GM19468 (cell line): ENCODE measurements around the gene TPK1.

ENCODE experiments used
- ATAC-seq: cut with Tn5 transposase; IDR thresholded peaks from one replicate; pipeline ENCODE4 v1.9.1; 2021; ENCODE audit warnings: mild to moderate bottlenecking, moderate library complexity, moderate number of reproducible peaks; ENCODE audit not compliant: unreplicated experiment; ENCODE audit errors: extremely low read depth

TPK1 gene

DNA sequence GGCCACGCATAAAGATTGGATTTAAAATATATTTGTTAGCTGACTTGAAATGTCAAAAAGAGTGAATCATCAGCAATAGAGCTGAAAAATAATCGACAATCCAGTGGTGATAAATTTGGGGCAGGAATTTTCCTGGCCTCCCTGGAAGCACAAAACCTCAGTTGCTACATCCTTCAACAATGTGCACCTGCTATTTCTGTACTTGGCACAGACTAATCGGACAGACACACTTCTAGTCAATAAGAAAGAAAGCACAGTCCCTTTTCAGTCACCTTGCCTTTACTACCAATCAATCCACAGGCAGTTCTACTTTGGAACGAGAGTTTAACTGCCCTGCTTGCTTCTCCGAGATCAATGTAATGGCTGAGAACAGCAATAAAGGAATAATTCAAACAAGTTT lies 335.6 kb downstream of the TPK1 start:
- ATAC-seq = no peak

DNA sequence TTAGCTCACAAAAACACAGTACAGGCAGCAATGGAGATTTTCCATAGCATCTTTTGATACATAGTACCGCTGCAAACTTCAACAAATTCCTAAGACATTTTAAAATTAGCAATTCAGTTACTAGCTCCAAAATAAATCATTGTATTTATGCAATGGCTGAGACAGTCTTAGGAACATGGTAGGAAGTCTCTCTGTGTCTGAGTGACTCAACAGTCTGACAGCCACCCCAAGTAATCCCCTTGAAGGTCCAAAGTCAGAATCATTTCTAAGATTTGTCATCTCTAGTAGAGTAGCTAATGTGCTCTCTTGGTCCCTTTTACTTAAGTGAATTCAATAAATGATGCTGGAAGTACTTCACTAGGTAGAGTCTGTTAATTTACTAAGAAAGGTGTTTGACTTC lies 338.6 kb downstream of the TPK1 start:
- no peak for ATAC-seq

DNA sequence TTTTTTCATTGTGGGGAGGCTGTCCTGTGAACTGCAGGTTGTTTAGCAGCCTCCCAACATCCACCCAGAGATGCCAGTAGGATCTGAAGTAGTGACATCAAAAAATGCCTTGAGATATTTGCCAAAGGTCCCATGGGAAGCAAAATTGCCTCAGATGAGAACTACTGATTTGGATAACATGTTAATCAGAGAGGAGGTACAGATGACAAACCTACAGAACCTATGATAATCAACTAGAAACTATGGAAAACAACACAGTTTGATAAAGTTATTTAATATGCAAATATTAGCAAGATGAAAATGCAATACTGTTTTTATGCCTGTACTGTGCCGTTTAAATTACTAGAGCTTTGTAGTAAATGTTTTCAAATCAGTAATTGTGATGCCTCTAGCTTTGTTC lies 341.5 kb downstream of the TPK1 start:
- ATAC-seq = no peak

DNA sequence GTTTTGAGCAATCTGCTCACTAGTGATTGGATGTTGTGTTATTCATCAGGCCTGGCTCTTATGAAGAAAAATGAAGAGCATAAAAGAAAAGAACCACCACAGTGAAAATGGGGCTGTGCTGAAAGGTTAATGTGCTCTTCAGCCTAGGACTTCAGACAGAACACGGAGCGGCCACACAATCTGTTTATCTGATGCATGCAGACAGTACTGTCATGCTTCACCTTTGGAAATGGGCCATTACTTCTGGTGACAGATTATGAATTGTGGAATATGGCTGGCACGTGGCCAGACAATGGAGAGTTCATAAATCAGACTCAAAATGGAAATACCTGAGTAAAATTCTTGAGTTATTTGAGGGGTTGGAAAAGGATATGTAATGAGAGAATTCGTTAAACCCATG lies 346.3 kb downstream of the TPK1 start:
- ATAC-seq = no peak

DNA sequence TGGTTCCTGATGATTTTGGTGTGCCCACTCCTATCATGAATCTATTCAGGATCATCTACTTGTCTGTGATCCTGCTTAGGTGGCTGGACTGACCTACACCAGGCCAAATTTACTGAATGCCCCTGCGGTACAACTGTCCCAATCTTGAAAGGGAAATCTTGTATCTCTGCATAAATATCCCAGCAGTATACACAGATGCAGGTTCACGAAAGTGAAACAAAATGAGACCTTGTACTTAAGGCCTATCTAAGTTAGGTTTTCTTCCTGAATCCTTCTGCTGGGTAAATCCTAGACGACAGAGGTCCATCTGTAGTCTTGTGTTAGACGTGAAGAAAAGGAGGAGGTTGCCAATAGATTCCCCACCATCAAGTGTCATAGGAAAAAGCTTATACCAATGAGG lies 346.9 kb downstream of the TPK1 start:
- no peak for ATAC-seq

DNA sequence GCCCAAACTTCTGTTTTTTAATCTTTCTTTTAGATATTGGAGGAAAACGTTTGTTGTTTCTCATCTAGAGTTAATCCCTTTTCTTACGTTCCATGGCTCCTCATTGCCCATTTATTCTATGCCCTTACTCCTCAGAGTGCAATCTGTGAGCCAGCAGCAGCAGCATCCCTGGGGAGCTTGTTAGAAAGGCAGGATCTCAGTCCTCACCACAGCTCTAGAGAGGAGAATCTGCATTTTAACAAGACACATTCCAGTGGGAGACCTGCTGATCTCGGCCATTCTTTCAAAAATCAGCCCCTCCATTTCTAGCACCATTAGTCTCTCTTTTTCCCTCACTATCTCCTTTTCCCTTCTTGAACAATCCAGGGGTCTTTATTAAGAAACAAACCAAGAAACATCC lies 348.0 kb downstream of the TPK1 start:
- ATAC-seq = no peak

DNA sequence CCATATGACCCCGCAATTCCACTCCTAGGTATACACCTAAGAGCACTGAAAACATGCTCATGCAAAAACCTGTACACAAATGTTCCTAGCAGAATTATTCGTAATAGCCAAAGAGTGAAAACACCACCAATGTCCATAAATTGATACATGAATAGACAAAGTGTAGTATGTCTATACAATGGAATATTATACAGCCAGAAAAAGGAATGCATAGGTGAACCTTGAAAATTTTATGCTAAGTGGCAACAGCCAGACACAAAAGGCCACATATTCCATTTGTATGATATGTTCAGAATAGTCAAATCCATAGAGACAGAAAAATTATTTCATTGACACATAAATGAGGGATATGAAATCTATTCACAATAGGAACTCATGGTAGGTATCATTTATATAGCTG lies 351.4 kb downstream of the TPK1 start:
- no peak for ATAC-seq

DNA sequence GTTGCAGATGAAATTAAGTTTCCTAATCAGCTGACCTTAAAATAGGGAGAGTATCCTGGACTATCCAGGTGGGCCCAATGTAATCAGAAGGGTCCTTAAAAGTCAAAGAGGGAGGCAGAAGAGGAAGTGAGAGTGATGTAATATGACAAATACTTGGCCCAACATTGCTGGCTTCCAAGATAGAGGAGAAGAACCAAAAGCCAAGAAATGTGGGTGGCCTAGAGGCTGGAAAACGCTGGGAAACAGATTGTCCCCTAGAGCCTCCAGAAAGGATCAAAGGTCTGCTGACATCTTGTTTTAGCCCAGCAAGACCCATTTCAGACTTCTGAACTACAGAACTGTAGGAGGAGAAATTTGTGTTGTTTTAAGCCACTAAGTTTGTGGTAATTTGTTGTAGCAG lies 352.7 kb downstream of the TPK1 start:
- no peak for ATAC-seq

DNA sequence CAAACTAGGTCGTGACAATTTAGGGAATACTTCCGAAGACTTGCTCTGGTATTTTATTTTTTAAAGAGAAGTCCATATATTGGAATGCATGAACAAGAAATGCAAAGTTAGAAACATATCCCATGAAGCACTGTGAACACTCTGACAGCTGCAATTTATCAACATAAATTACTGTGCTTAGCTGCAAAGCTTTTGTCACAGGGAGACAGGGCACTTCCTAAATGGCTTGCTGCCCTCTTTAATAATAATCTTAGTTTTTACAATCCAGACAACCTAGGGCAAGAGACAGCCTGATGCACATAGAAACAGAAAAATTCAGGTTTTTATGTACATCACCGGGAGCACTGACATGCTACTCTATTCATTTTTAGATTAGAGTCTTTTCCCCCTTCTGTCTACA lies 354.0 kb downstream of the TPK1 start:
- ATAC-seq = no peak

DNA sequence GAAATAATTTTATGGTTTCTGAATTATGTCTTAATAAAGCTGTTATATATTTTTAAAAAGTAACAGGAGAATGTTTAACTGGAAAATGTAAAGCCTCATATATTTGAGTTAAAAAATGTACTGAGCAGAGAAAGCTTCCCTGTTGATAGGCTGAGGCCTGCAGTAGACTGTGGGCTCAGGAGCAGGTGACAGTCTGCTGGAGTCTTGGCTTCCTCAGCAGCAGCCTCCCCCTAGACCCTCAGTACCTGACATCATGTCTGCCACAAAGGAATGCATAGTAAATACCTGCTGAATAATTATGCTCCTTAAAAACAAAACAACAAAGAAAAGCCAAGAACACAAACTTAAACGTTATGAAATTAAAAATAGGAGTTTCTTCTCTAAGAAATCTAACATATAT lies 358.5 kb downstream of the TPK1 start:
- no peak for ATAC-seq

DNA sequence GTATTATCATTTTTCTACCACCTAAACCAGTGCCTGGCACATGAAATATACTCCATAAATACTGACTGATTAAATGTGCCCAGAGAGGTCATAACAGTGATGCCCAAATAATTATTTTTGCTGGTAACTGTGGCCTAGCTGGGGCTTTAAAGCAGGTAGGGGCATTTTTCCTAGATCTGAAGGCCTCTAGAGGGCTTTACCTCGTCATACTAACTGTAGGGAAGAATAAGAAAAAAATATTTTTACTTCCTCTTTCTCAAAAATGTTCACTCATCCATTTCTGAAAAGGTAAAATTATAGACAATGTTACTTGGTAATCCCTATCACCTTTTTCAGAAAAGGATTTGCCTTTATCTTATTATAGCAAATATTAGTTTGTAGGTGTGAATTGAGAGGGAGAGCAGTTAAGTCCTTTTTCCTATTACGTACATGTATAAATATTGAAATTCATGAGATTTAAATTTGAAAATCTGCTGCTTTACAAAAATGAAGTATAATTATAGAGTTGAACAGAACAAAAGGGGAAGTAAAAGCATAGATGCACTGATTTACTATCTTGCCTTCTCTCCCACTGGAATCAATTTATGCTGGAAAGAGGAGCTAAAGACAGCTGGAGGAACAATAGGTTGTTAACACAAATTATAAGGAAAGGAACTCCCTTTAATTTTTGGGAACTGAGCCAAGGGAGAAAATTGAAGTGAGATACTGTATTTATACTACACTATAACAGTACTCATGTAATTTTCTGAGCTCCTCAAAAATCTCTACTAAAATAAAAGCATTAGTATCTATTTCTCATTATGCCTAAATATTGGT lies 360.8 kb downstream of the TPK1 start:
- ATAC-seq = no peak

DNA sequence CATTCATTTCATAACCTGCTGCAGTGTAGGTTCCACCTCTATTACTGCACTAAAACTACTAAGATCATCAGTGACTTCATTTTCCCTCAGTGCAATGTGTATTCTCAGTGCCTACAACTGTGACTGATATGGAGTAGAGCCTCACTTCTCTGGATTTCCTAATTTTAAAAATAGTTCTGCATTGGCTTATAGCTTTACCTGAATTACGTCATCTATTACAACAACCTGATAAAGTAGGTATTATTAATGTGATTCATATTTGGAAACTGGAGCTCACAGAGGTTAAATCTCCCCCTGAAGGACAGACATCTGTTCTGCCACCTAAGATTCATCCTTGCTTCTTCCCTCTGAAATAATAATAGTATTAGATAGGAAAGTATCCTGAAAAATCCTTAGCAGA lies 361.5 kb downstream of the TPK1 start:
- ATAC-seq = no peak

DNA sequence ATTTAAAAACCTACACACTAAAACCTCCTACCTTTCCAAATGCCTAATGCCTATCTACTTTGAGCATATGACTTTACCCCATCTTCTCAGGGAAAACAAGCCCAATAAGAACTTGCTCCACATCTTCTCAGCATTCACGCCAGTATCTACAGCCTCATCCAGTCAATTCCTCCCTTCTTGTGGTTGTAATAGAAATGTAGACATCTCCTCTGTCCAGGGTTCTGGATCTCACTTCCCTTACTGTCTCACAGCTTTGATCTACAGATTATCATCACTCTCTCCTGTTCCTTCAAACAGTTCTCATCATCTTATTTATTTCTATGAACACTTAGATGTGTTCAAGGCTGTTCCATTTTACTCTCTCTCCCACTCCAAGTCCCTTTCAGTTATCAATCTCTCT lies 361.9 kb downstream of the TPK1 start:
- ATAC-seq = no peak

DNA sequence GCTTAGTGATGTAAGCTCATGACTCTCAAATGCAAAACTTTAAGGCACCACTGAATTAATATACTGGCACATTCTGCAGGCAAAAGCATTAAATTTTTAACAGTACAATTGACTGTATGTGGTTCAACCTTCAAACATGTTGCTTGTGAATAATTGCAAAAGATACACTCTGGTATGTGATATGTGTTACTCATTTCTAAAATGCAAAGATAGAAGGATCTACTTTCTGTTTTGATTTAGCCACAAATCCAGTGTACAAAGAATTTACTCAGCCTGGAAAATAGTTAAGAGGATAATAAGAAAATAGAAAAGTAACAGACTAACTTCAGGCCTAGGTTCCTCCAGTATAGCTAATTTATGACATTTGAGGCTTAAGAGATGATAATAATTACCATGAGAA lies 365.8 kb downstream of the TPK1 start:
- no peak for ATAC-seq

DNA sequence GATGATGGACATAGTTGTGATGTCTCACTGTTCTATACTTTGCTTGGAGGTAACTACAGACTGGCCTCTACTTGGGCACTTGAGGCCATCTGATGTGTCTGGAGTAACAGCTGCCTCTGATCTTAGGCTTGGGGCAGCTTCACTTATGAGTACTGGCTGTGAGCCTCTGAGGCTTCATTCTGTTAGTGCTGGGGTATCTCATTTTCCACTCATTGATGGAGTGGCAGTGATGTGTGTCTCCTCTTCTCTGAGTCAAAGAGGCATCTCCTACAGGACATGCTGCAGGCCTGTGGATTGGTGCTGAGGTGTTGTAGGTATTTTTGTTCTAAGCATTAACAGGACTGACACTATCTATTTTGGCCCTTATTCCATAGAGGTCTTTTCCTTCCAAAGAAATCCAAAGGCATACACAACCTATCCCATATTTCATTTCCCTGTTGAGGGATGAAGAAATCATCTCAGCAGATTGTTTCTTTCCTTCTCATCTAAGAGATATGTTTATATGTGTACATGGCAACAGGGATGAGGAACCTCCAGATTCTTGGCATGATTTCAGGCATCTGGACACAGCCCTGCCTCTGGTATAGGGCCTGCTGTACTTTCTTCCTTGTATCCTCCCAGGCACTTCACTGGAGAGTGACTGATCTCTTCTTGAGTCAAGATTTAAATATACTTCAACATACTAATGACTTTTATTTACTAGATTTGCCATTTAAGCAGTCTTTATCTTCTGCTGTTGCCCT lies 366.7 kb downstream of the TPK1 start:
- ATAC-seq = no peak

DNA sequence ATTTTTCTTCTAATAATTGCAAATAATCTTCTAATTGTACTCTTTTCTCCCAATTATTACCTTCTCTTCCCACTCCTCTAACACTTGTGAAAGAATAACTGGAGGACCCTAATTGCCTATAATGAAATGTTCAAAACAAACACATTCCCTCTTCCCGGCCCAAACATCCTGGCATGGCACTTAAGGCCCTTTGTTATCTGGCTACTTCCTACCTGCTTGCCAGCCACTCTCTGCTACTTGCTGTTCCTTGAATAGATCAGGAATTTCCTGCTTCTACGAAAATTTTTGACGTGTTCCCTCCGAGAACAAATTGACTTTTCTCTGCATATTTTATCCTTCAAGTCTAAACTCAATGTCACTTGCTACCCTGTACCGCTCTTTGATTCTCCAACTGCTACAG lies 376.2 kb downstream of the TPK1 start:
- no peak for ATAC-seq

DNA sequence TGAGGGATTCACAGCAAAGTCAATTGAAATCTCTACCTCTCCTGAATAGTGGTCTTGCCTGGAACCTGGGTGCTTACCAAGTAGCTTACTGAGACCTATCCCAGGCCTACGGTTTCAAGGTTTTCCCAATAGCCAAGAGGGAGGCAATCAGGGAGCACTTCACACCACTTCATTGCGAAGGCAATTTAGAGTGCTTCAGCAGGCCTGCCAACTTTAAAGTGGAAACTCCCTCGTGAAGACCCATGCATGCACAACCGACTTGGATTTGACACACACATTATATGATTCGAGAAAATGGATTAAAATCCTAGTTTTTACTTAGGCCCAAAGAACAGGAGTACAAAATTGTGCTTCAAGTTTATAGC lies 380.8 kb downstream of the TPK1 start:
- ATAC-seq = no peak

DNA sequence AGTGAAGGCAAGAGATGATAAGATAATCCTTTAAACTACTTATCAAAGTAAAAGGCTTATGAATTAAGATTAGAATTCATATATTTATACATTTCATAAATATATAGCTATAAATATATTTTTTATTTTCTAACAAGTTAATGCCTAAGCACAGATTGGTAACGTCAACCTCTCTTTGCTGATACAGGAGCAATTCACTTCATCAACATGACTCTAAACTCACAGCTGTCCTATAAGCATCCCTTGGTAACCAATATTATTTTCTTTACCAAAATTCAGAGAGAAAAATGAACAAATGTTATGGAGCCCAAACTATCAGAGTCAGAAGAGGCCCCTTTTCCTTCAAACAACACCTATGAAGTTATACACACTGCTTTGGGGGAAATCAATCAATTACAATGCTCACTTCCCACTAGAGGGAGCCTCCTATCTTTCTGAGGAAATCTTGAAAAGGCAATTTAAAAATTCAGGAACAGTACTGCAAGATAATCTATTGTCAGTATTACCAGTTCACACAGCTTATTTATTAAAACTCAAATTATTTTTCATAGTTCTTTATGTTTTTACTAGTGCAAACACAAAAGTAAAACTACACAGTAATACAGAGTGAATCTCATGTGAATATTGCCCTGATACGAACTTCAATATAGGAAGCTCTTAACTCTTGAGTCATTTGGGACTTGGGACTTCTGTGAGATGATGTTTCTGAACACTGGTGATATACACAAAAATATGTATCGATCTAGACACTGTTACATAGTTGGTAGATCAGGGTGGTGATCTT lies 381.4 kb downstream of the TPK1 start:
- no peak for ATAC-seq

DNA sequence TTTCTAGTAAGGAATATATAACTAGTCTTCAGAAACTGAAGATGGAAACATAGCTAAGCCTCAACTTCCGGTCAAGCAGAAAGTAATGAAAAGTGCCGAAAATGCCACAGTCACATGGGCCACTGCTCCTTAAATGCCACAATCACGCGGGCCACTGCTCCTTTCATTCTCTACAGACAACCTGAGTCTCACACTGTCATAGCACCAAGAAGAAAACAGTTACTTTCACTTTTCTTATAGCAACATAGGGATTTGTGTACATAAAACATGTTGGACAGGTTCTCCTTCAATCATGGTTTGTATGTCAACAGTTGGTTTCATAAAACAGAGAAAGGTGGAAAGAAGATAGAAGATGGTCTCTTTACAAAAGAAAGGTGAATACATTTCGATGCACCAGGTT lies 383.8 kb downstream of the TPK1 start:
- ATAC-seq = no peak

DNA sequence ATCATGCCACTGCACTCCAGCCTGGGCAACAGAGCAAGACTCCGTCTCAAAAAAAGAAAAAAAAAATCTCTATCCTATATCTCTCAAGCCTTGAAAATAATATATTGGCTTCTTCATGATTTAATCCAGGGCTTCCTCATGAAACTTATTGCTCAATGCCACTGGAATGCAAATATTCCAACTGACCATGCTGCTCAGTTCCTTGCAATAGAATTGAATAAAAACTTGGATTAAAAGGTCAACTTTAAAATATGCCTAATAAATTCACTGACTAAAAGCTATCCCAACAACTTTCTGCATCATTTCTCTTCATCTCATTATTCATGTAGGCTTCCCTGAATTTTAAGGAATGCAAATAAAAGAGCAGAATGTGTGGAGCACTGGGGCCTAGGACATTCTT lies 390.3 kb downstream of the TPK1 start:
- ATAC-seq = no peak

DNA sequence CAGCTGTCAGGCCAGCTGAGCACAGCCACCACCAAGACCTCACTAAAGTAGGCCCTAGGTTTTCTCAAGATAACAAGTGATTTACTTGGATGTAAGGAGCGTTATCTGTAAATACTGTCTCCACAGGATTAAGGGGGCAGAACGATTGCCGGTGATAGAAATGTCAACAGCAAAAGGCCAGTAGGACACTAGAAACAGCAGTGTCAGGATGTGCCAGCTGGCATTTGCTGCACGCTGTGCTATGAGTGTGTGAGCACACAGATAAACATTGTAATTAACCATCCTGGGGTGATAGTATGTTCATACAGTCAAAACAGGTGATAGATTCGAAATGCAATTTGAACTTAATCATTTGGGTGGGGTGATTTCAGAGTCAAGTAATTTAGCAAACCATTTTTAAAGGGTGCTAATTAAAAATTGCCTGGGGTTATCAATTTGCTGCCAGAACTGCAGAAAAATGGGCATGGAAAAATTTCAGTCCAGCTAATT lies 396.1 kb downstream of the TPK1 start:
- no peak for ATAC-seq
